ENCODE results near the gene TXN2. TPM values are rescaled to one million over a fixed set of nuclear protein-coding genes. Genes with fewer than 3 reads are reported as not detected.
"Not testable (repeated sequence)": the region's sequence is repeated elsewhere in the genome, so short reads cannot be mapped to it uniquely, and the experiment has no call there.

Gene TXN2
- total and polyA plus RNA-seq, 2 donors: 10.9 to 98.5 TPM

DNA sequence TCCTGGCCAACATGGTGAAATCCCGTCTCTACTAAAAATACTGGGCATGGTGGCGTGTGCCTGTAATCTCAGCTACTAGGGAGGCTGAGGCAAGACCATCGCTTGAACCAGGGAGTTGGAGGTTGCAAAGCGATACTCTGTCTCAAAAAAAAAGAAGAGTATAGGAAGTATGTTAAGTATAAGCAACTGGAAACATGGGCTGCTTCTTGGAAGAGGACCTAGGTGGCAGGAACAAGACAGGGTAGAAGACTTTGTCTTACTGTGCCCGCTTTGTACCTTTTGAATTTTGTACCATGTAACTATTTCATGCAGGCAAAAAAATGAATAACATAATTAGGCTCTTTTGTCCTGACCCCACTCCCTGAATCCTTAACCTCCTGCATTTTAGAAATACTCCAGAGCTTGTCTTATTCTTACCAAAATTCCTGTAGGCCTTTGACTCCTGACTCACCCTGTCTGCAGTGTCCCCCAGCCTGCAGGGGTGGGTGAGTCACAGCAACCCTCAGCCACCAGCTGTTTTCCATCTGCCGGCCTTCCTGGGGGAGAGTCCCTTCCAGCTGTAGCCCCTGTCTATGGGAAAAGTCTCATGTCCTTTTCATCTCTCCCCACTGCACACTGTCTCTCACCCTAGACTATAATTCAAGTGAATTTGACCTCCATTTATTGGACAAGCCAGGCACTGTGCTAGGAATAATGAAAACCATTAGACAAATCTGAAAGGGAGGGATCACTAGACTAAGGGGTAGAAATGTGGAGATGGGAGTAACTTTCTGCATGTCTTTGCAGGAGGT is 41.8 kb downstream of the TXN2 start:
- no peaks in the 10 kb centered on the region for H3K36me3 ChIP-seq (ENCODE audit: insufficient read depth)
- no peak overlapping the region for H3K27ac ChIP-seq (ENCODE audit: low read depth)
- H3K4me1 ChIP-seq (ENCODE audit: insufficient read depth): no peaks in the 10 kb centered on the region
- no peak for DNase-seq (ENCODE audit: extremely low spot score)
- WGBS: 81% methylated on average over 6 of the region's 6 CpGs
- no peak overlapping the region for H3K4me3 ChIP-seq (ENCODE audit: low read depth, low read length)

DNA sequence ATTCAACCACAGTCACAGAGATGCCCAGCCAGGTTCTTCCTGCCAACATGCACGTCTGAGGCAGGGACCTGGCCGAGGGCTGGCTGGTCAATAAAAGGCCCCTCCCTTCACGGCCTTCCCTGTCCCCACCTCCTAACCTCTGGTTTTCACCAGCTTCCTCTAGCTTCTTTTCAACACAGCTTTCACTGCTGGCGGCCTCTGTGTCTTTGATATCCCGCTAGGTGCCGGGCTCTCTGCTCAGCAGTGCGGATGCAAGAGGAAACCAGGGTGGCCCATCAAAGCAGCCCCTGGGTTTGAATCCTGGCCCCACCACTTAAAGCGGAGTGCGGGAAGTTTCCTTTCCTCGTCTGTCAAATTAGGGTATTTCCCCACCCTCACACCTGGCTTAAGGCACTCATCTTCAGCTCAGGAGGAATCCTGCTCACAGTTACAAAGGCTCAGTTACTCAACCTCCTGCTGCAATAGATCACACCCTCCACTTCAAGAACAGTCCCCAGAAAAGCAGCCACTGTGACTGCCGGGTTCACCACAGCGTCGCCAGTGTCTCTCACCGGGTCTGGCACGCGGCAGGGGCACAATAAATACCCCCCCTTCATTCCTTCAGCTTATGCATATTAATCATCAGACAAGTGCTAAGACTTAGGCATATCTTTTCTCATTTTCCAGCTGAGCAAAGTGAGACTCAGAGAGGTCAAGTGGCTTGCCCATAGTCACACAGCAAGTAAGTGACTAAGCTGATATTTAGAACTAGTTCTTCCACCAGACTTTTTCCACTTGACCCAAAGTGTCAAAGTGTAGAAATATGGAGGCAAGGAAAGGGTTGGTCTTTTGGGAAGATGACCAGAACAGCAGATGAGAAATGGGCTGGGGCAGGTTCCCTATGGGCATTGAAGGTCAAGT is 45.7 kb downstream of the TXN2 start:
- no peak for DNase-seq (ENCODE audit: extremely low spot score)
- Histone ChIP-seq H3K36me3 (ENCODE audit: insufficient read depth) (no peaks in the 10 kb centered on the region), H3K4me3 (ENCODE audit: low read depth, low read length) (no peak overlapping the region), H3K4me1 (ENCODE audit: insufficient read depth) (no peaks in the 10 kb centered on the region), H3K27ac (ENCODE audit: low read depth) (no peak overlapping the region)
- 76% methylated on average over 16 of the region's 16 CpGs for WGBS

DNA sequence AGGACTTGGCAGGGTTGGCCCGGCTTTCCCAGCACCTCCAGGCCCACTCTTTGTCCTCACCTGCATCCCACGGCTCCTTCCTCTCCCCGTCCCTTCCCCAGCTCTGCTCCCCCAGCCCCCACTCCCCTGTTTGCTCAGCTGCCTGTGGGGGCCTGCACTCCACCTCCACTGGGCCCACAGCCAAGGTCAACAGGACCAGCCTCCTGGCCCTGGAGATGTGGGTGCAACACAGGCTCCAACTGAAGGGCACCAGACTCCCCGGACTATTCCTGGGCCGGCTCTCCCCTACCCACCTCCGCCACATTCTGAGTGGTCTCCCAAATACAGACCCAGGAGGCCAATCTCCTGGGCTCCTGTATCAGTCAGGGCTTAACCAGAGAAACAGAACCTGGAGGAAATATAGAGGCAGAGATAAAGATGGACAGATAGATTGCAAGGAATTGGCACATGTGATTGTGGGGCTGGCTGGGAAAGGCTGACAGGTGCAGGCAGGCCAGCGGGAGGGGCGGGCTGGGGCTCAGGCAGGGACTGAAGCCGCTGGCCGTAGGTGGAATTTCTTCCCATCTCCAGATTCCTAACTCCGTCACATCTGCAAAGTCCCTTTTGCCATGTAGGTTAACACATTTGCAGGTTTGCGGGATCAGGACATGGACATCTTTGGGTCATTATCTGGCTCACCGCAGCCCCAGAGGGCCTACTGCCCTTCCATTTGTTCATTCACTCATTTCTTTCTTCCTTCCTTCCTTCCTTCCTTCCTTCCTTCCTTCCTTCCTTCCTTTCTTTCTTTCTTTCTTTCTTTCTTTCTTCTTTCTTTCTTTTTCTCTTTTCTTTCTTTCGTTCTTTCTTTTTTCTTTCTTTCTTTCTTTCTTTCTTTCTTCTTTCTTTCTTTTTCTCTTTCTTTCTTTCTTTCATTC is 47.9 kb downstream of the TXN2 start:
- H3K4me1 ChIP-seq (ENCODE audit: insufficient read depth): no peaks in the 10 kb centered on the region
- H3K27ac ChIP-seq (ENCODE audit: low read depth): no peak overlapping the region
- no peaks in the 10 kb centered on the region for H3K36me3 ChIP-seq (ENCODE audit: insufficient read depth)
- no peak for DNase-seq (ENCODE audit: extremely low spot score)
- H3K4me3 ChIP-seq (ENCODE audit: low read depth, low read length): no peak overlapping the region
- WGBS: 82% methylated on average over 14 of the region's 14 CpGs

DNA sequence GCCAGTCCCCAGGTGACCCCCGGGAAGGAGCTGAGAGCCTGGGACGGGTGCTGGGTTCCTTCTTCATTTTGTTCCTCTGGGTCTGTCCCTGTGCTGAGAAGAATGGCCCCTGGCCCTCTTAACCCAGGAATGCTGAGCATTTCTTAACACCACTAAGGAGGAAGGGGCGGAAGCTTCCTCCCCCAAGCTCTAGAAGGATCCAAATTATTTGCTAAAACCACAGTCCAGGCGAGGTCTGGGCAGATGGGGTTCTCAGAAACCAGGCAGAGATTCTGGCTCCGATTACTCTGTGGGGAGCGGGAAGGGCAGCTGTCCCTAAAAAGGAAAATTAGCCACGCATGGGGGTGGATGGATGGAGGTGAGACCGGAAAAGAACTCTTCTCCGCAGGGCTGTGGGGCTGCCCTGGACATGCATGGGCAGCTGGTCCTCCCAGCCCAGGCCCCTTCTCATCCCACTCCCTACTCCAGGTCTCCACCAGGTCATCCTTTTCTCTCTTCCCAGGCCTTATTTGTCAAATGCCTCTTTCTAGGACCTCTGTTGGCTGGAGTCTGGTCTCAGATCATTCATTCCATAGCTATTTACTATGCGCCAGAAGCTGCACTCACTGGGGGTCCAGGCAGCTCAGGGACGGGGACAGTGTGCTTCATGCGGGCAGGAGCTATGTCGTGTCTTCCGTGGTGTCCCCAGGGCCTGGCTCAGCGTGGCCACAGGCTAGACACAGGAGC is 48.7 kb downstream of the TXN2 start:
- no peak overlapping the region for H3K27ac ChIP-seq (ENCODE audit: low read depth)
- H3K4me1 ChIP-seq (ENCODE audit: insufficient read depth): no peaks in the 10 kb centered on the region
- WGBS: 87% methylated on average over 15 of the region's 15 CpGs
- no peaks in the 10 kb centered on the region for H3K36me3 ChIP-seq (ENCODE audit: insufficient read depth)
- H3K4me3 ChIP-seq (ENCODE audit: low read depth, low read length): no peak overlapping the region
- no peak for DNase-seq (ENCODE audit: extremely low spot score)

DNA sequence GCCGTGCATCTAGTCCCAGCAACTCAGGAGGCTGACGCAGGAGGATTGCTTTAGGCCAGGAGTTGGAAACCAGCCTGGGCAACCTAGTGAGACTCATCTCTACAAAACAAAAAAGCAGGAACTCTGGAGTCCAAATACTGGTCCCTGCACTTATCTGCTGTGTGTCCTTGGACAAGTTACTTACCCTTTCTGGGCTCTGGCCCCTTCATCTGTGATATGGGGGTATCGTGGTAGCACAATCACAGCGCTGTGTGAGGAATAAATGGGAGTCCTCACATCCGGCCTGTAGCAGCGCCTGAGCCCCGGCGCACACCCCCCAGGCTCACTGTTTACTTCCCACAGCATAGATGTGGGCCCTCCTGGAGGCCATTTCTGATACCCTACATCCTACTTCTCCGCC is 49.5 kb downstream of the TXN2 start:
- Histone ChIP-seq H3K27ac (ENCODE audit: low read depth) (no peak overlapping the region), H3K4me1 (ENCODE audit: insufficient read depth) (no peaks in the 10 kb centered on the region), H3K4me3 (ENCODE audit: low read depth, low read length) (no peak overlapping the region), H3K36me3 (ENCODE audit: insufficient read depth) (no peaks in the 10 kb centered on the region)
- 90% methylated on average over 9 of the region's 9 CpGs for WGBS
- DNase-seq (ENCODE audit: extremely low spot score): no peak

DNA sequence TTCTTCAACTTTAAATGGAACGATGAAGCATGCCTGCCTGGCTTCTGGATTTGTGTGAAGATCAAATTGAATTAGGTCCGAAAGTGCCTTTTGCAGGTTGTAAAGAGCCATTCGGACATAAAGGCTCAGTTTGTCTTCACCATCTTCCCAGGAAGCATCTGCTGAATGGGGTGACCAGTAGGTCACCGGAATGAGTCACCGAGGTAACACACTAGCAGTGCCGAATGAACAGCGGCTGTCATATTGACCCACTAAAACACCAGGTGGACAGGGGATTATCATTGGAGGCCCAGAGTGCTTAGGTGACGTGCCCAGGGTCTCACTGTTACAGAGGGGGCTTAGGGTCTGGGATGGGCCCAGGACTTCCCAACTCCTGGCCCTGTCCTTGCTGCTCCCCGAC is 50.6 kb downstream of the TXN2 start:
- no peak for DNase-seq (ENCODE audit: extremely low spot score)
- Histone ChIP-seq H3K27ac (ENCODE audit: low read depth) (no peak overlapping the region), H3K36me3 (ENCODE audit: insufficient read depth) (no peaks in the 10 kb centered on the region), H3K4me3 (ENCODE audit: low read depth, low read length) (no peak overlapping the region), H3K4me1 (ENCODE audit: insufficient read depth) (no peaks in the 10 kb centered on the region)
- 81% methylated on average over 9 of the region's 9 CpGs for WGBS

DNA sequence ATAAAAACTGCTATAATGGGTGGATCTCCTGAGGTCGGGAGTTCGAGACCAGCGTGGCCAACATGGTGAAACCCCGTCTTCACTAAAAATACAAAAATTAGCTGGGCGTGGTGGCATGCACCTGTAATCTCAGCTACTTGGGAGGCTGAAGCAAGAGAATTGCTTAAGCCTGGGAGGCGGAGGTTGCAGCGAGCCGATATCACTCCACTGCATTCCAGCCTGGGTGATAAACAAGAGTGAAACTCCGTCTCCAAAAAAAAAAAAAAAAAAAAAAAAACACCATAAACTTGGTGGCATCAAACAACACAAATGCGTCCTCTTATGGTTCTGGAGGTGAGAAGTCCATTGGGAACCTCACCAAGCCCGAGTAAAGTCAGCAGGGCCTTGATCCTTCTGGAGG is 53.5 kb downstream of the TXN2 start:
- WGBS: 90% methylated on average over 11 of the region's 11 CpGs
- H3K27ac ChIP-seq (ENCODE audit: low read depth); DNase-seq (ENCODE audit: extremely low spot score); H3K36me3 ChIP-seq (ENCODE audit: insufficient read depth); H3K4me1 ChIP-seq (ENCODE audit: insufficient read depth); H3K4me3 ChIP-seq (ENCODE audit: low read depth, low read length): not testable (repeated sequence)

DNA sequence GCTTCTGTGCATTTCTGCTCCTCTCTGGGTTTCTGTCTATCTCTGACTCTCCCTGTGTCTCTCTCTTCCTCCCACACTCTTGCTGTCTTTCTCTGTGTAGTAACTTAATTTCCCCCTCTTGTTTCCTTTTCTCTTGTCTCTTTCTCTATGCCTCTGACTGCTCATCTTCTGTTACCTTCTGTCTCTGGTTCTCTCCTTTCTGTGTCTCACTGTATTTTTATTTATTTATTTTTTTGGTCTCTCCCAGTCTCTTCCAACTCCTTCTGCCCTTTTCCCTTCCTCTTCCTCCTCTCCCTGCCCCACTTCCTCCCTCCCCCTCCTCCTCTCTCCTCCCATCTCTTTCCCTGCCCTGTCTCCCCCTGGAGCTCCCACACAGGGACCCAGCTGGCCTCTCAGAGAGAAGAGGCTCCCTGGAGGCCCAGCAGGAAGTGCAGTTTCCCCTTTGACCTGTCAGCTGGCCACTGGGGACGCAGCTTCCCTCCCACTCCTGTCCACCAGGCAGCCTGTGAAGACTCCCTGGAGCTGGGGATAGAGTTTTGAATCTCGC is 55.4 kb downstream of the TXN2 start:
- 58% methylated on average over 2 of the region's 2 CpGs for whole genome bisulfite sequencing
- H3K4me3 ChIP-seq (ENCODE audit: low read depth, low read length): no peak overlapping the region
- H3K36me3 ChIP-seq (ENCODE audit: insufficient read depth): no peaks in the 10 kb centered on the region
- no peak overlapping the region for H3K27ac ChIP-seq (ENCODE audit: low read depth)
- DNase-seq (ENCODE audit: extremely low spot score): no peak
- no peaks in the 10 kb centered on the region for H3K4me1 ChIP-seq (ENCODE audit: insufficient read depth)

DNA sequence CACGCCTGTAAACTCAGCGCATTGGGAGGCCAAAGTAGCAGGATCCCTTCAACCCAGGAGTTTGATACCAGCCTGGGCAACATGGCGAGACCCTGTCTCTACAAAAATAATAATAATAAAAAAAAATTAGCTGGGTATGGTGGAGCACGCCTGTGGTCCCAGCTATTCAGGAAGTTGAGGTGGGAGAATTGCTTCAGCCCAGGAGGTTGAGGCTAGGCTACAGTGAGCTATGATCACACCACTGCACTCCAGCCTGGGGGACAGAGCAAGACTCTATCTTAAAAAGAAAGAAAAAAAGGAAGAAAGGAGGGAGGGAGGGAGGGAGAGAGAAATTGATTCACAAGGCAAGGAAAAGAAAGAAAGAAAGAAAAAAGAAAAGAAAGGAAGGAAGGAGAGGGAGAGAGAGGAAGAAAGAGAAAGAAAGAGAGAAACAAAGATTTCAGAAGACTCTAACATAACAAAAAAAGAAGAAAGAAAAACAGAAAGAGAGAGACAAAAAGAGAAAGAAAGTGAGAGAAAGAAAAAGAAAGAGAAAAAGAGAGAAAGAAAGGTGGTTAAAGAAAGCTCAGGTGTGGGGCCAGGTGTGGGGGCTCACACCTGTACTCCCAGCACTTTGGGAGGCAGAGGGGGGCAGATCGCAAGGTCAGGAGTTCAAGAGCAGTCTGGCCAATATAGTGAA is 56.4 kb downstream of the TXN2 start:
- no peak overlapping the region for H3K27ac ChIP-seq (ENCODE audit: low read depth)
- WGBS: 96% methylated on average over 5 of the region's 5 CpGs
- H3K4me3 ChIP-seq (ENCODE audit: low read depth, low read length): no peak overlapping the region
- H3K4me1 ChIP-seq (ENCODE audit: insufficient read depth): no peaks in the 10 kb centered on the region
- no peaks in the 10 kb centered on the region for H3K36me3 ChIP-seq (ENCODE audit: insufficient read depth)
- DNase-seq (ENCODE audit: extremely low spot score): no peak

DNA sequence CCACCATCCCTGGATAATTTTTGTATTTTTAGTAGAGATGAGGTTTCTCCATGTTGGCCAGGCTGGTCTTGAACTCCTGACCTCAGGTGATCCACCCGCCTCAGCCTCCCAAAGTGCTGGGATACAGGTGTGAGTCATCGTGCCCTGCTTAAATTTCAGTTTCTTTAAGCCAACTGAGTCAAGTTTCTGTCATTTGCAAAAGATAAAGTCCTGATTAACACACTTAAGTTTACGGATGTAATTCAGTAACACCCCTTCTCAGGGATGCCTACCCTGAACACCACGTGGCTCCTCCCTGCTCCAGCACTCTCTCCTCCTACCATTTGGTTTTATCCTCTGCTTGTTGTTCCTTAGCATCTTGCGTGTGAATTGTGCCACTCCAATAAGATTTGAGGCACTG is 57.0 kb downstream of the TXN2 start:
- H3K4me3 ChIP-seq (ENCODE audit: low read depth, low read length); DNase-seq (ENCODE audit: extremely low spot score); H3K36me3 ChIP-seq (ENCODE audit: insufficient read depth); H3K27ac ChIP-seq (ENCODE audit: low read depth); H3K4me1 ChIP-seq (ENCODE audit: insufficient read depth): not testable (repeated sequence)
- WGBS: 79% methylated on average over 5 of the region's 5 CpGs

DNA sequence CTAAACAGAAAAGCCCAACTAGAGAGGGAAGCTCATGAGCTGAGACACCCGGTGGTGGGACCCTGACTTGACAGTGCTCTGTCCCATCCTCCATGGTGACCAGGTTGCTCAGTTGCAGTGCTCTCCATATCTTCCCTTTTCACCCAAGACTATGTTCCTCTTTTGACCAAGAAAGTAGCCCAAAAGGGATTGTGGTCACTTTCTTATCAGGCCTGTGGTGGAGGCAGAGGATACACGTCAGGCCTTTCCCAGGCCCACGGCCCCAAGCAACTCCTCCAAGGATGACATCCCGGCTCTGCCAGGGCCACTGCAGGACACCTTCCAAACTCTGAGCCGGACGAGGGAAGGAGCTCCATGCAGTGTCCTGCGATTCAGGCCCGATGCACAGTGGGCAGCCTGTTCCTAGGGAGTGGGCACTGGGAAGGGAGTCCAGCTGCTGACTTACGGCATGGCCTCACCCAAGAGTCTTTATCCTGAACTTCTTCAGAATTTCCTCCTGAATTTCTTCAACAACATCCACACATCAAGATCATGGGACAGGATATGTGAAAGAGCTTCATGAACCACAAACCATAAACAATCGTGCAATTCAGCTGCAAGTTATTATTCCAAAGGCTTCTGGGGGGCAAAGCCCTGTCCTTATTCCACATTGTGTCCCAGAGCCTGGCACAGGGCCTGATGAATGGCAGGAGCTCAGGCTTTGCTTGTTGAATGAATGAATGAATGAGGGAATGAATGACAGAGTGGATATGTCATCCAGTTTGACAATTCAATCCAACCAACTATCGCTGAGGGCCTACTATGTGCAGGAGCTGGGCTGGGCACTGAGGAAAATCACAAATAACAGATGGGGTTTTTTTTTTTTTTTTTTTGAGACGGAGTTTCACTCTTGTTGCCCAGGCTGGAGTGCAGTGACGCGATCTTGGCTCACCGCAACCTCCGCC is 57.7 kb downstream of the TXN2 start:
- H3K4me1 ChIP-seq (ENCODE audit: insufficient read depth): no peaks in the 10 kb centered on the region
- 85% methylated on average over 16 of the region's 16 CpGs for WGBS
- H3K36me3 ChIP-seq (ENCODE audit: insufficient read depth): no peaks in the 10 kb centered on the region
- no peak overlapping the region for H3K4me3 ChIP-seq (ENCODE audit: low read depth, low read length)
- H3K27ac ChIP-seq (ENCODE audit: low read depth): no peak overlapping the region
- DNase-seq (ENCODE audit: extremely low spot score): no peak
